Neural progenitor cell (in vitro differentiated cells): ENCODE data around the gene TRH.

Experiments used
- CTCF ChIP-seq: fragments of 200-600 bp; sonication (generic); IDR thresholded peaks from 2 replicates; pipeline ENCODE4 v1.5.1; 2017; ENCODE audit warnings: antibody characterized with exemption, mild to moderate bottlenecking
- EZH2 ChIP-seq: fragments of 200-600 bp; sonication (generic); IDR thresholded peaks from 2 replicates; pipeline ENCODE4 v1.6.1; 2017; ENCODE audit warnings: antibody characterized with exemption, mild to moderate bottlenecking, moderate library complexity

- TF ChIP-seq CTCF (no peak), EZH2 (no peak)
These were observed 3.0 kb upstream of the TRH start for GRCh38 chr3:129971351-129972052.
